ENCODE measurements around the gene HECTD4. TPM values are rescaled to one million over a fixed set of nuclear protein-coding genes. Genes with fewer than 3 reads are reported as not detected.

Gene HECTD4
- total RNA-seq, 1 experiment from 2014 or later, result 30.0 TPM

DNA sequence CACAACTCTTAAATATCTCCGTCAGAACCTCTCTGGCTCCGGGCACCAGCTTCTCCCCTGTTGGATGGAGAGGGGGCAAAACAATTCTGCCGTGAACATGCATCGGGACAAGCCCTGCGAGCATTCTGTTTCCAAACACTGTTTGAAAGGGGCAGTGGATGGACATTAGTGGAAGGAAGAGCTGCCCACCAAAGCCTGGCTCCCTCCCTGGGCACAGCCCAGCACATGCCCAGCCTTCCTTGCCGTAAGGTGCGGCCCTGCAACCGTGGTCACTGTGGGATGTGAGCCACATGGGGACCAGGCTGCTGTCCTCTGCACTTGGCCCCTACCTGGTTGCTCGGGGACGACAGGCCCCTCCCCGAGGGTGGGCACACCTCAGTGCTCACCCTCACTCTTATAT is 202.9 kb downstream of the HECTD4 start:
- H4K8ac ChIP-seq (replicated peaks; ENCODE audit: insufficient read length, low read depth, low read length), result no peak overlapping the region
- H4K20me1 ChIP-seq (ENCODE audit: control insufficient read depth, insufficient read depth, insufficient read length), result no peaks in the 10 kb centered on the region
- no peak overlapping the region for H3T11ph ChIP-seq (ENCODE audit: low read length)
- no peaks in the 10 kb centered on the region for H3K9me3 ChIP-seq (ENCODE audit: control insufficient read depth, low read depth, low read length)
- no peak overlapping the region for H4K5ac ChIP-seq (ENCODE audit: insufficient read length, low read depth, low read length)
- no peak overlapping the region for H4K91ac ChIP-seq (ENCODE audit: insufficient read length, low read depth, low read length)
- no peak overlapping the region for H2AK5ac ChIP-seq (ENCODE audit: insufficient read length, low read length)
- WGBS (ENCODE audit: extremely low coverage, insufficient read length, low lambda C conversion rate), result no CpG with 5 or more reads among the region's 11 CpGs
- peaks cover 21 to 23% of the 10 kb centered on the region in 2 experiments for H3K4me1 Mint-ChIP-seq
- no peaks in the 10 kb centered on the region for H3K27me3 ChIP-seq (ENCODE audit: insufficient read depth, low read length)
- H3K36me3 Mint-ChIP-seq (ENCODE audit: insufficient read depth in 1 of 3, low read depth in 3 of 3), result peaks cover 17 to 46% (median 34%) of the 10 kb centered on the region in 3 experiments
- no peak overlapping the region for H2BK20ac ChIP-seq (ENCODE audit: low read depth, low read length, poor library complexity, severe bottlenecking)
- H2BK120ac ChIP-seq (ENCODE audit: low read depth, low read length, poor library complexity, severe bottlenecking), result no peak overlapping the region
- no peaks in the 10 kb centered on the region for H3K79me1 ChIP-seq (ENCODE audit: insufficient read depth, low read depth, low read length, poor library complexity, severe bottlenecking)
- H3K56ac ChIP-seq (ENCODE audit: insufficient read length, low read depth, low read length), result no peak overlapping the region
- no peak for DNase-seq
- H3K4me1 ChIP-seq (ENCODE audit: insufficient read depth, low read length), result peaks cover 7% of the 10 kb centered on the region
- H2BK12ac ChIP-seq (ENCODE audit: insufficient read length, low read depth, low read length), result no peak overlapping the region
- no peak overlapping the region for H2BK5ac ChIP-seq (ENCODE audit: insufficient read length, low read length)
- H3K27me3 Mint-ChIP-seq (ENCODE audit: low read depth), result no peaks in the 10 kb centered on the region
- H3K23ac ChIP-seq (ENCODE audit: insufficient read length, low read depth, low read length), result no peak overlapping the region
- H3K18ac ChIP-seq (ENCODE audit: insufficient read length, low read depth, low read length), result no peak overlapping the region
- no peak overlapping the region for H3K27ac ChIP-seq (ENCODE audit: insufficient read length, low read depth, low read length)
- H3K4me3 Mint-ChIP-seq, result no peak overlapping the region
- no peak overlapping the region for H3K14ac ChIP-seq (ENCODE audit: insufficient read depth, low read length)
- no peaks in the 10 kb centered on the region for H3K23me2 ChIP-seq (ENCODE audit: insufficient read length, low read depth, low read length, poor library complexity, severe bottlenecking)
- TF ChIP-seq CTCF (conservative IDR thresholded peaks at IDR 0.05), result no peak
- no peaks in the 10 kb centered on the region for H3K79me2 ChIP-seq (ENCODE audit: insufficient read depth, low read length)
- no peak overlapping the region for H3K9ac ChIP-seq (ENCODE audit: extremely low read depth, insufficient read length, low read length)
- peak overlapping the region in 1 of 3 experiments; percentile 44; a peak in 3 of 7 replicates for H3K27ac Mint-ChIP-seq
- no peak overlapping the region for H3K4me2 ChIP-seq (ENCODE audit: insufficient read depth, insufficient read length, low read length)
- no peak overlapping the region for H2BK15ac ChIP-seq (ENCODE audit: low read depth, low read length)
- no peak overlapping the region for H3K4ac ChIP-seq (ENCODE audit: low read depth, low read length)
- H2AFZ ChIP-seq (ENCODE audit: low read length), result no peak overlapping the region
- no peaks in the 10 kb centered on the region for H3K9me3 Mint-ChIP-seq

Data from H9 (cell line).